A549 (cell line): ENCODE measurements around the gene HOXA5. TPM values are rescaled to one million over a fixed set of nuclear protein-coding genes. Genes with fewer than 3 reads are reported as not detected.

Source experiments
- ATAC-seq, 2 experiments: fragments of 200-7000 bp in 1 of 2; fragments of >200 bp in 1 of 2; cut with Nextera tagmentation in 1 of 2; cut with Tn5 transposase in 1 of 2; 3 replicates each; pipeline versions ENCODE4 v1.8.0 to v1.9.1; 2018 to 2020; ENCODE audit warnings: mild to moderate bottlenecking in 1 of 2, moderate library complexity in 1 of 2
- CTCF ChIA-PET: fragments of 300-600 bp; sonication (Branson Sonifier 250); formaldehyde crosslinking; extraction: SDS; loops from one replicate; lab custom pipeline; 2021; ENCODE audit warnings: antibody characterized with exemption, inconsistent platforms; lab: Yijun Ruan, JAX
- POLR2A ChIA-PET: fragments of 350-600 bp; formaldehyde crosslinking; extraction: SDS; loops from one replicate; lab custom pipeline; 2021; ENCODE audit warnings: antibody characterized with exemption, inconsistent platforms; lab: Yijun Ruan, JAX
- DNase-seq, 2 experiments: peaks; one replicate each; pipeline versions ENCODE4 v3.0.0 to v3.0.0-alpha.2; 2011 to 2016; ENCODE audit warnings: low read depth in 1 of 2, low spot score in 1 of 2
- FAIRE-seq: peaks from 2 replicates; lab custom pipeline; 2011; peaks lifted over from hg19 to GRCh38; lab: Jason Lieb, UNC
- H3K27ac ChIP-seq, 2 experiments: fragments of >200 bp; sonication (Bioruptor Twin); formaldehyde crosslinking; 3 replicates each; pipeline ENCODE4 v1.5.1; 2016 to 2017
- H3K4me1 ChIP-seq: fragments of >200 bp; sonication (Bioruptor Twin); formaldehyde crosslinking; 3 replicates; pipeline ENCODE4 v1.6.1; 2016
- H3K4me2 ChIP-seq: fragments of >200 bp; sonication (Bioruptor Twin); formaldehyde crosslinking; 3 replicates; pipeline ENCODE4 v1.6.1; 2016
- H3K4me3 ChIP-seq: fragments of >200 bp; sonication (Bioruptor Twin); formaldehyde crosslinking; 3 replicates; pipeline ENCODE4 v1.5.1; 2016
- H3K9me3 ChIP-seq: fragments of >200 bp; sonication (Bioruptor Twin); formaldehyde crosslinking; 3 replicates; pipeline ENCODE4 v1.6.1; 2016
- ATOH8 ChIP-seq: fragments of 250-450 bp; sonication (Bioruptor Pico); IDR thresholded peaks from 2 replicates; pipeline ENCODE4 v1.5.0; 2020; ENCODE audit warnings: low read depth, mild to moderate bottlenecking, moderate library complexity
- BCL3 ChIP-seq: fragments of >200 bp; sonication (Bioruptor Twin); formaldehyde crosslinking; IDR thresholded peaks from 3 replicates; pipeline ENCODE4 v1.6.1; 2016
- CBX2 ChIP-seq: fragments of 200-600 bp; sonication (generic); IDR thresholded peaks from 2 replicates; pipeline ENCODE4 v1.6.1; 2016; ENCODE audit warnings: low read depth, mild to moderate bottlenecking, borderline replicate concordance
- CHD4 ChIP-seq: fragments of 200-600 bp; sonication (generic); IDR thresholded peaks from 2 replicates; pipeline ENCODE4 v1.6.1; 2016; ENCODE audit warnings: antibody characterized with exemption, mild to moderate bottlenecking, borderline replicate concordance
- FOSB ChIP-seq: fragments of 250-450 bp; sonication (Bioruptor Pico); IDR thresholded peaks from 2 replicates; pipeline ENCODE4 v1.5.0; 2020; ENCODE audit warnings: mild to moderate bottlenecking, moderate library complexity
- HEYL ChIP-seq: fragments of 250-450 bp; sonication (Bioruptor Pico); IDR thresholded peaks from 2 replicates; pipeline ENCODE4 v1.8.0; 2021; ENCODE audit warnings: mild to moderate bottlenecking, moderate library complexity
- HOXB13 ChIP-seq: fragments of 250-450 bp; sonication (Bioruptor Pico); IDR thresholded peaks from 2 replicates; pipeline ENCODE4 v1.5.0; 2020; ENCODE audit warnings: low read depth, mild to moderate bottlenecking, moderate library complexity
- JUN ChIP-seq, 2 experiments: fragments of >200 bp; sonication (Bioruptor Twin); formaldehyde crosslinking; IDR thresholded peaks; 2 replicates in 1 of 2; 3 replicates in 1 of 2; pipeline ENCODE4 v1.6.1; 2016 to 2017
- JUNB ChIP-seq: fragments of >200 bp; sonication (Bioruptor Twin); formaldehyde crosslinking; IDR thresholded peaks from 2 replicates; pipeline ENCODE4 v1.6.1; 2016
- KDM5A ChIP-seq: fragments of 200-600 bp; sonication (generic); IDR thresholded peaks from 2 replicates; pipeline ENCODE4 v1.6.1; 2016; ENCODE audit warnings: antibody characterized with exemption, mild to moderate bottlenecking
- MAX ChIP-seq: IDR thresholded peaks from 2 replicates; pipeline ENCODE4 v1.6.1; 2012
- MAZ ChIP-seq: fragments of 150-350 bp; IDR thresholded peaks from 2 replicates; pipeline ENCODE4 v1.6.1; 2014; ENCODE audit warnings: antibody characterized with exemption, low read depth, low read length, borderline replicate concordance
- NR3C1 ChIP-seq: fragments of >200 bp; sonication (Bioruptor Twin); formaldehyde crosslinking; IDR thresholded peaks from 3 replicates; pipeline ENCODE4 v1.6.1; 2017
- PHF8 ChIP-seq: fragments of 200-600 bp; sonication (generic); IDR thresholded peaks from 2 replicates; pipeline ENCODE4 v1.6.1; 2016; ENCODE audit warnings: low read depth, mild to moderate bottlenecking, antibody characterized with exemption, moderate library complexity, borderline replicate concordance
- SMC3 ChIP-seq: fragments of >200 bp; sonication (Bioruptor Twin); formaldehyde crosslinking; IDR thresholded peaks from 3 replicates; pipeline ENCODE4 v1.6.1; 2018; ENCODE audit warnings: inconsistent platforms
- ZNF302 ChIP-seq: fragments of 250-450 bp; sonication (Bioruptor Pico); IDR thresholded peaks from 2 replicates; pipeline ENCODE4 v1.9.0; 2021; ENCODE audit warnings: inconsistent platforms, mild to moderate bottlenecking, moderate library complexity
- WGBS: methylation state at CpG from one replicate; pipeline ENCODE4 v1.1.6; 2017; ENCODE audit errors: missing lambda C conversion rate; 5-methylcytosine and 5-hydroxymethylcytosine counted together
- polyA plus RNA-seq, 4 experiments: library from polyadenylated mRNA; depleted of rRNA in 3 of 4; stranded (reverse); fragments of >200 nt; fragmentation: RNase III in 1 of 4; extraction: RNeasy Plus Mini Kit Qiagen cat#74134 plus additional on column Dnase treatment in 1 of 4; gene quantifications; 2 replicates in 3 of 4; 3 replicates in 1 of 4; pipeline ENCODE4 v1.2.3, GENCODE V29; 2011 to 2017
- TF ChIP-seq, protein P1 (sequence below): fragments of >200 bp; sonication (Bioruptor Twin); formaldehyde crosslinking; IDR thresholded peaks from 3 replicates; pipeline ENCODE4 v1.5.1; 2016

Gene HOXA5
- polyA plus RNA-seq, 2 of the 4 experiments (the other 2 are of a cell fraction): 4.0 to 6.5 TPM

GRCh38 chr7:27142580-27143022 lies 880 bp downstream of the HOXA5 start:
- ChIA-PET CTCF (interaction anchor here (1.3 to 11.1 kb wide), 18 partner anchors 9 to 773 kb away, joined by 4 to 160 read pairs (median 8); partner anchors contain the start of genes HOXA3, HOXA4 and HOXA9), POLR2A (interaction anchor here (1.0 to 2.3 kb wide), 5 partner anchors 23 to 443 kb away, joined by 3 to 12 read pairs (median 5); partner anchors contain the start of gene SKAP2)
- no peak for TF ChIP-seq HOXB13
- no peak for TF ChIP-seq HEYL
- no peak for TF ChIP-seq ATOH8 (CRISPR knock-in tag)
- no peak for TF ChIP-seq MAX

GRCh38 chr7:27141923-27142579 lies 1.4 kb downstream of the HOXA5 start:
- WGBS: 45% methylated on average over 29 of the region's 30 CpGs
- ChIA-PET POLR2A (interaction anchor here (0.7 to 2.3 kb wide), 5 partner anchors 14 to 278 kb away, joined by 3 to 12 read pairs (median 5); partner anchors contain the start of genes HOXA7 and SKAP2), CTCF (interaction anchor here (0.6 to 11.1 kb wide), 14 partner anchors 9 to 773 kb away, joined by 3 to 160 read pairs (median 10); partner anchors contain the start of genes HOXA3, HOXA4 and HOXA9)
- 0 out of 2 replicates have a peak, but pooled peaks have one; percentile 17 for TF ChIP-seq MAX
- TF ChIP-seq SMC3: 0 out of 3 replicates have a peak, but pooled peaks have one; percentile 17
- TF ChIP-seq MAZ: no peak
- 0 out of 5 replicates have a peak, but pooled peaks of 1 of the 2 experiments have one; percentile 28 for TF ChIP-seq JUN (IDR thresholded peaks at IDR 0.05)
- TF ChIP-seq, protein P1, sequence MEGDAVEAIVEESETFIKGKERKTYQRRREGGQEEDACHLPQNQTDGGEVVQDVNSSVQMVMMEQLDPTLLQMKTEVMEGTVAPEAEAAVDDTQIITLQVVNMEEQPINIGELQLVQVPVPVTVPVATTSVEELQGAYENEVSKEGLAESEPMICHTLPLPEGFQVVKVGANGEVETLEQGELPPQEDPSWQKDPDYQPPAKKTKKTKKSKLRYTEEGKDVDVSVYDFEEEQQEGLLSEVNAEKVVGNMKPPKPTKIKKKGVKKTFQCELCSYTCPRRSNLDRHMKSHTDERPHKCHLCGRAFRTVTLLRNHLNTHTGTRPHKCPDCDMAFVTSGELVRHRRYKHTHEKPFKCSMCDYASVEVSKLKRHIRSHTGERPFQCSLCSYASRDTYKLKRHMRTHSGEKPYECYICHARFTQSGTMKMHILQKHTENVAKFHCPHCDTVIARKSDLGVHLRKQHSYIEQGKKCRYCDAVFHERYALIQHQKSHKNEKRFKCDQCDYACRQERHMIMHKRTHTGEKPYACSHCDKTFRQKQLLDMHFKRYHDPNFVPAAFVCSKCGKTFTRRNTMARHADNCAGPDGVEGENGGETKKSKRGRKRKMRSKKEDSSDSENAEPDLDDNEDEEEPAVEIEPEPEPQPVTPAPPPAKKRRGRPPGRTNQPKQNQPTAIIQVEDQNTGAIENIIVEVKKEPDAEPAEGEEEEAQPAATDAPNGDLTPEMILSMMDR: peak; percentile 22; the same call in 1 of the 3 replicates
- H3K9me3 ChIP-seq: no peaks in the 10 kb centered on the region
- peak; percentile 80 to 87 for DNase-seq
- peak overlapping the region; percentile 72 for H3K4me3 ChIP-seq
- H3K27ac ChIP-seq: peak overlapping the region; percentile 79 to 93
- peaks cover 17% of the 10 kb centered on the region for H3K4me1 ChIP-seq
- no peak for FAIRE-seq
- peak; percentile 64 to 76 for ATAC-seq
- H3K4me2 ChIP-seq: peak overlapping the region; percentile 87

More at GRCh38 chr7:27142580-27143022, 880 bp downstream of the HOXA5 start:
- no peak for FAIRE-seq
- peak overlapping the region; percentile 79 to 93 for H3K27ac ChIP-seq
- peak; percentile 52 to 67 for ATAC-seq
- H3K4me1 ChIP-seq: peaks cover 12% of the 10 kb centered on the region; the same call in 2 of the 3 replicates
- WGBS: 41% methylated on average over 29 of the region's 29 CpGs
- peak overlapping the region; percentile 72 for H3K4me3 ChIP-seq
- H3K4me2 ChIP-seq: peak overlapping the region; percentile 87
- no peaks in the 10 kb centered on the region for H3K9me3 ChIP-seq
- no peak for DNase-seq

- no peak for DNase-seq
- H3K4me2 ChIP-seq: peak overlapping the region; percentile 87
Measured at GRCh38 chr7:27141137-27141922, 2.2 kb downstream of the HOXA5 start.

More at GRCh38 chr7:27141137-27141922, 2.2 kb downstream of the HOXA5 start:
- Histone ChIP-seq H3K9me3 (no peaks in the 10 kb centered on the region), H3K4me1 (peaks cover 22% of the 10 kb centered on the region), H3K4me3 (peak overlapping the region; percentile 72), H3K27ac (peak overlapping the region; percentile 79 to 93)
- ATAC-seq (no peak), FAIRE-seq (no peak)
- ChIA-PET CTCF (interaction anchor here (0.6 to 11.1 kb wide), 13 partner anchors 10 to 772 kb away, joined by 3 to 160 read pairs (median 14); partner anchors contain the start of genes HOXA3, HOXA4 and HOXA9), POLR2A (interaction anchor here (0.6 to 2.3 kb wide), 6 partner anchors 15 to 948 kb away, joined by 3 to 12 read pairs (median 4); partner anchors contain the start of genes HOXA7 and SKAP2)
- no peak for TF ChIP-seq FOSB
- no peak for TF ChIP-seq HEYL
- no peak for TF ChIP-seq BCL3
- TF ChIP-seq MAX: no peak
- no peak for TF ChIP-seq ZNF302 (CRISPR knock-in tag)
- no peak for TF ChIP-seq NR3C1
- no peak for TF ChIP-seq ATOH8 (CRISPR knock-in tag)
- TF ChIP-seq KDM5A: no peak
- TF ChIP-seq JUNB: no peak
- TF ChIP-seq CBX2: no peak
- no peak for TF ChIP-seq PHF8
- TF ChIP-seq CHD4: no peak
- WGBS: 94% methylated on average over 18 of the region's 18 CpGs
